Keratinocyte (primary cell): ENCODE results near the gene DRC1. TPM values are rescaled to one million over a fixed set of nuclear protein-coding genes. Genes with fewer than 3 reads are reported as not detected.
A peak's percentile ranks its signal among the peaks of the same experiment; 100 is the strongest.

ENCODE experiments used
- DNase-seq: peaks from one replicate; pipeline ENCODE4 v3.0.0-alpha.2; 2011; ENCODE audit warnings: low read depth, missing footprints, low spot score
- FAIRE-seq: peaks from 2 replicates; lab custom pipeline; 2011; peaks lifted over from hg19 to GRCh38; lab: Jason Lieb, UNC
- H2AFZ ChIP-seq: 2 replicates; pipeline ENCODE4 v1.6.0; 2012; ENCODE audit warnings: low read length, control low read depth, inconsistent platforms; ENCODE audit not compliant: control insufficient read depth
- H3K27ac ChIP-seq: 2 replicates; pipeline ENCODE4 v1.5.1; 2011; ENCODE audit warnings: low read length; ENCODE audit not compliant: control insufficient read depth, insufficient read depth
- H3K27me3 ChIP-seq: 3 replicates; pipeline ENCODE4 v1.6.0; 2011; ENCODE audit warnings: low read length; ENCODE audit not compliant: control insufficient read depth, insufficient read depth; ENCODE audit errors: extremely low read depth
- H3K36me3 ChIP-seq, 2 experiments: 2 replicates in 1 of 2; 3 replicates in 1 of 2; pipeline ENCODE4 v1.5.1; 2011; ENCODE audit warnings: low read length in 2 of 2, mild to moderate bottlenecking in 1 of 2; ENCODE audit not compliant: control insufficient read depth in 2 of 2, insufficient read depth in 2 of 2; ENCODE audit errors: extremely low read depth in 1 of 2
- H3K4me1 ChIP-seq: 3 replicates; pipeline ENCODE4 v1.5.1; 2011; ENCODE audit warnings: low read length; ENCODE audit not compliant: control insufficient read depth, insufficient read depth; ENCODE audit errors: extremely low read depth
- H3K4me2 ChIP-seq: 3 replicates; pipeline ENCODE4 v1.6.0; 2011; ENCODE audit warnings: low read depth, low read length; ENCODE audit not compliant: control insufficient read depth, insufficient read depth; ENCODE audit errors: extremely low read depth
- H3K4me3 ChIP-seq, 3 experiments: fragments of 200-600 bp in 1 of 3; sonication (generic) in 1 of 3; 2 replicates in 2 of 3; 3 replicates in 1 of 3; pipeline ENCODE4 v1.5.1; 2011 to 2016; ENCODE audit warnings: low read length in 3 of 3, mild to moderate bottlenecking in 3 of 3, control low read depth in 2 of 3, inconsistent platforms in 1 of 3, low read depth in 1 of 3, mixed read lengths in 1 of 3, mixed run types in 1 of 3, moderate library complexity in 1 of 3; ENCODE audit not compliant: control insufficient read depth in 2 of 3, insufficient read depth in 2 of 3; ENCODE audit errors: extremely low read depth in 1 of 3
- H3K79me2 ChIP-seq: 2 replicates; pipeline ENCODE4 v1.6.0; 2012; ENCODE audit warnings: low read length; ENCODE audit not compliant: control insufficient read depth, insufficient read depth
- H3K9ac ChIP-seq: 3 replicates; pipeline ENCODE4 v1.6.0; 2011; ENCODE audit warnings: low read length; ENCODE audit not compliant: control insufficient read depth, insufficient read depth; ENCODE audit errors: extremely low read depth
- H3K9me1 ChIP-seq: 3 replicates; pipeline ENCODE4 v1.6.0; 2011; ENCODE audit warnings: low read length; ENCODE audit not compliant: control insufficient read depth, insufficient read depth; ENCODE audit errors: extremely low read depth
- H3K9me3 ChIP-seq: 2 replicates; pipeline ENCODE4 v1.5.1; 2012; ENCODE audit warnings: low read depth, low read length; ENCODE audit not compliant: control insufficient read depth
- H4K20me1 ChIP-seq: 3 replicates; pipeline ENCODE4 v1.6.0; 2011; ENCODE audit warnings: low read length; ENCODE audit not compliant: control insufficient read depth, insufficient read depth; ENCODE audit errors: extremely low read depth
- CTCF ChIP-seq, 3 experiments: IDR thresholded peaks in 1 of 3; conservative IDR thresholded peaks in 1 of 3; optimal IDR thresholded peaks in 1 of 3; 2 replicates in 2 of 3; 3 replicates in 1 of 3; pipeline versions ENCODE3 to v1.5.1; 2011; ENCODE audit warnings: low read length in 3 of 3, mild to moderate bottlenecking in 3 of 3, moderate library complexity in 2 of 3, control low read depth in 1 of 3, inconsistent platforms in 1 of 3; ENCODE audit not compliant: insufficient read depth in 2 of 3; ENCODE audit errors: extremely low read depth in 1 of 3
- EZH2 ChIP-seq: IDR thresholded peaks from one replicate; pipeline ENCODE4 v1.6.1; 2012; ENCODE audit warnings: inconsistent platforms, mild to moderate bottlenecking, low read length, moderate library complexity
- dilution Hi-C: fragments of 300-500 bp; cut with MboI; formaldehyde crosslinking; loops from one replicate; pipeline ENCODE4 v1.7.0; 2020; ENCODE audit warnings: low sequenced_read_pairs; ENCODE audit not compliant: extremely low pct_ligation_motif_present
- polyA plus RNA-seq, 5 experiments: library from polyadenylated mRNA; depleted of rRNA in 3 of 5; stranded (reverse) in 3 of 5; stranded (forward) in 1 of 5; unstranded in 1 of 5; fragments of >200 nt; gene quantifications; 1 replicate in 1 of 5; 2 replicates in 3 of 5; 3 replicates in 1 of 5; pipeline versions ENCODE4 v1.2.1 to v1.2.3, GENCODE V29; 2011 to 2012; ENCODE audit warnings: missing spikeins in 2 of 5, low read depth in 1 of 5, low replicate concordance in 1 of 5

DRC1 gene
- polyA plus RNA-seq, 1 donor (not counting 4 experiments of a cell fraction or from before 2014, with no cell fraction given), result not detected

- Histone ChIP-seq H3K4me1 (no peaks in the 10 kb centered on the region), H2AFZ (no peak overlapping the region), H3K9ac (no peak overlapping the region), H3K9me3 (no peaks in the 10 kb centered on the region), H3K27ac (no peak overlapping the region), H3K36me3 (no peaks in the 10 kb centered on the region), H3K4me2 (peak overlapping the region; percentile 65), H4K20me1 (no peaks in the 10 kb centered on the region), H3K79me2 (no peaks in the 10 kb centered on the region), H3K4me3 (no peak overlapping the region), H3K9me1 (no peaks in the 10 kb centered on the region), H3K27me3 (peaks cover 9% of the 10 kb centered on the region)
- TF ChIP-seq EZH2 (no peak), CTCF (optimal IDR thresholded peaks at IDR 0.05 in 1 of 3, IDR thresholded peaks at IDR 0.05 in 1 of 3, conservative IDR thresholded peaks at IDR 0.05 in 1 of 3; ENCODE audit: extremely low read depth in 1 of 3, insufficient read depth in 2 of 3, low read length in 3 of 3) (no peak)
- dilution Hi-C loops, result no loop called here
- DNase-seq (no peak), FAIRE-seq (no peak)
Observed at GRCh38 chr2:26504002-26504401, 102.3 kb downstream of the DRC1 start.

GRCh38 chr2:26506279-26506678 lies 104.6 kb downstream of the DRC1 start:
- TF ChIP-seq CTCF (optimal IDR thresholded peaks at IDR 0.05 in 1 of 3, IDR thresholded peaks at IDR 0.05 in 1 of 3, conservative IDR thresholded peaks at IDR 0.05 in 1 of 3; ENCODE audit: extremely low read depth in 1 of 3, insufficient read depth in 2 of 3, low read length in 3 of 3), result no peak
- no peak for TF ChIP-seq EZH2
- no peaks in the 10 kb centered on the region for H3K4me1 ChIP-seq
- no peaks in the 10 kb centered on the region for H3K36me3 ChIP-seq
- no peak overlapping the region for H3K4me2 ChIP-seq
- DNase-seq (no peak), FAIRE-seq (no peak)
- H2AFZ ChIP-seq, result no peak overlapping the region
- H4K20me1 ChIP-seq, result no peaks in the 10 kb centered on the region
- dilution Hi-C loops, result no loop called here
- H3K4me3 ChIP-seq, result no peak overlapping the region
- no peaks in the 10 kb centered on the region for H3K9me1 ChIP-seq
- no peaks in the 10 kb centered on the region for H3K9me3 ChIP-seq
- no peak overlapping the region for H3K27ac ChIP-seq
- H3K9ac ChIP-seq, result no peak overlapping the region
- H3K79me2 ChIP-seq, result no peaks in the 10 kb centered on the region
- peaks cover 9% of the 10 kb centered on the region for H3K27me3 ChIP-seq

Other genes starting within 250 kb of the DRC1 start
- 0.03 to 0.17 TPM (median 0.06 TPM) in 3 replicates for gene GAREM2, start 228.8 kb upstream of the DRC1 start, polyA plus RNA-seq
- gene HADHA, start 157.3 kb upstream of the DRC1 start, polyA plus RNA-seq, result 150 to 156 TPM (median 151 TPM) in 3 replicates
- 109 to 124 TPM (median 110 TPM) in 3 replicates for gene HADHB, start 157.0 kb upstream of the DRC1 start, polyA plus RNA-seq
- 15.2 to 38.1 TPM (median 30.3 TPM) in 3 replicates for gene SELENOI, start 55.8 kb upstream of the DRC1 start, polyA plus RNA-seq
- gene ADGRF3, start 55.1 kb upstream of the DRC1 start, polyA plus RNA-seq, result 0.08 to 0.27 TPM (median 0.17 TPM) in 3 replicates
- gene OTOF, start 76.2 kb downstream of the DRC1 start, polyA plus RNA-seq, result not detected in 3 replicates
- gene CIB4, start 239.4 kb downstream of the DRC1 start, polyA plus RNA-seq, result not detected in 3 replicates